GM21381 (cell line): ENCODE measurements around the gene MIB2.

Experiments used
- ATAC-seq: cut with Tn5 transposase; IDR thresholded peaks from one replicate; pipeline ENCODE4 v1.9.1; 2021; ENCODE audit warnings: mild to moderate bottlenecking, moderate library complexity; ENCODE audit not compliant: unreplicated experiment

Gene MIB2

DNA sequence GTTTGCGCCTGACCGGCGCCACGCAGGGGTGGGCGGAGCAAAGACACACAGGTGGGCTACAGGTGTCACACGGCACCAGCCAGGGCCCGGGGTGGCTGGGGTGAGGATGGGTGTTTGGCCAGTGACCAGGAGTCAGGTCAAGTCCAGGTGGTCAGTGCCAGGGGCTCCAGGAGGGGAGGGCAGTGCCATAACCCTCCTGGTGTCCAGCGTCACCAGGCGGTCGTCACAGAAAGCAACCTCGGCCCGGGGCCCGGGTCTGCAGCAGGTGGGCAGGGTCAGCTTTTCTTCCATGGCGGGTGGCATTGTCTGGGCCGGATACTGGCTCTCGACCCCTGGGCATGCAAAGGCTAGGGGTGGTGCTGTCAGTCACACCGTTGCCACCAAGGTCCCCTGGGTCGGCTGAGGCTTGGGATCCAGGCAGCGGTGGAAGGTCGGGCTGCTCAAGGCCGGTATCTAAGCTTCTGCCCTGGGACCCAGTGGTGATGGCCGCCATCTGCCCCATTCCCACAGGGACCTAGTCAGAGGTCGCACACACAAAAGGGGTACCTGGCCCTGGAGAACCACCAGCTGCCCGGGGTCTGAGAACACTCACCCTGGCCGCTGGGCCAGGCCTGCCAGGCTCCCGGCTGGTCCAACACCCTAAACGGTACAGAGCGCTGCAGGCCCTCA, 17.1 kb upstream of the MIB2 start:
- ATAC-seq = no peak

DNA sequence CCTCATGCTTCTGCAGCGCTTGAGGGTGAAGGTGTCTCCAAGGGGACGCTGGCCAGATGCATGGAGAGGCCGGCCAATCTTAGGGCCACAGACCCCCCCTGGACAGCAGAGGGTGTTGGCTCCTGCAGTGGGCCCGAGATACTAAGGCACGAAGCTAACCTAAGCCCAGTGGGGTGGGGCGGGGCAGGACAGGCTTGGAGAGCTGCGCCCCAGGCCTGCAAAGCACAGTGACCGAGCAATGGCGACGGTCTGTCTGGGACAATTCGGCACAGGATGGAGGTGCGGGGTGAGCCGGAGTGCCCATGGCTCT, 16.6 kb upstream of the MIB2 start:
- no peak for ATAC-seq

DNA sequence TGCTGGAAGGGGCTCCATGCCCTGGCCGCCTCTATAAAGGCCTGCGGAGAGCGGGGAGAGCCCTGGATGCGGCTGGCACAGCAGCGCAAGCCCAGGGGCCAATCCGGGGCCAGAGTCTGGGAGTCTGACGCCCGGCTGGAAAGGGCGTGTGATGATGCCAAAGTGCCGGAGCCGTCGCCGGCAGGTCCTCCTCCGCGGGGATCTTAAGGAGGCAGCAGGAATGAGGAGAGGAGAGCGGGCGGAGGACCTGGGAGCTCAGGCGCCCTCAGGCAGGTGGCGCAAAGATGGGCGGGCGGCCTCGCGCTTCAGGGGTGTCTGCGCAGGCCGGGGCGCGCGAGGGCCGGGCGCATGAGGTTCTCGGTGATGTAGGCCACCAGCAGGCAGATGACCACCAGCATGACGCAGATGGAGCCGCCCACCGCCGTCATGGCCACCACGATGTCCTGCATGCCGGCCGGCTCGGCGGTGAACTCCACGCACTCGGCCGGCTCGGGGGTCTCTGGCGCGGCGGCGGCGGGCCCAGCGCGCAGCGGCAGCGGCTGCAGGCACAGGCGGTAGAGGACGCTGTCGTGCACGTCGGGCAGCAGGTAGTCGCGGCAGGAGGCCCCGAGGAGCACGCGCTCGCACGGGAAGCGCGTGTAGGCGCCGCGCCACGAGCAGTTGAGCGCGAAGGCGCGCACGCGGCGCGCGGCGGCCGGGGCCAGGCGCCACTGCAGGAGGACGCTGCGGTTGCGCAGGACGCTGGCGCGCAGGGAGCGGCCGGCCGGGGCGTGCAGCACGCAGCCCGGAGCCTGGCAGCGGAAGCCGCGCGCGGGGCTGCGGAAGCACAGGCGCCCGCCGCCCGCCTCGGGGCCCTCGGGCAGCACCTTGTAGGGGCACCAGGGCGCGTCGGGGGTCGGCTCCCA, 16.0 kb upstream of the MIB2 start:
- no peak for ATAC-seq

DNA sequence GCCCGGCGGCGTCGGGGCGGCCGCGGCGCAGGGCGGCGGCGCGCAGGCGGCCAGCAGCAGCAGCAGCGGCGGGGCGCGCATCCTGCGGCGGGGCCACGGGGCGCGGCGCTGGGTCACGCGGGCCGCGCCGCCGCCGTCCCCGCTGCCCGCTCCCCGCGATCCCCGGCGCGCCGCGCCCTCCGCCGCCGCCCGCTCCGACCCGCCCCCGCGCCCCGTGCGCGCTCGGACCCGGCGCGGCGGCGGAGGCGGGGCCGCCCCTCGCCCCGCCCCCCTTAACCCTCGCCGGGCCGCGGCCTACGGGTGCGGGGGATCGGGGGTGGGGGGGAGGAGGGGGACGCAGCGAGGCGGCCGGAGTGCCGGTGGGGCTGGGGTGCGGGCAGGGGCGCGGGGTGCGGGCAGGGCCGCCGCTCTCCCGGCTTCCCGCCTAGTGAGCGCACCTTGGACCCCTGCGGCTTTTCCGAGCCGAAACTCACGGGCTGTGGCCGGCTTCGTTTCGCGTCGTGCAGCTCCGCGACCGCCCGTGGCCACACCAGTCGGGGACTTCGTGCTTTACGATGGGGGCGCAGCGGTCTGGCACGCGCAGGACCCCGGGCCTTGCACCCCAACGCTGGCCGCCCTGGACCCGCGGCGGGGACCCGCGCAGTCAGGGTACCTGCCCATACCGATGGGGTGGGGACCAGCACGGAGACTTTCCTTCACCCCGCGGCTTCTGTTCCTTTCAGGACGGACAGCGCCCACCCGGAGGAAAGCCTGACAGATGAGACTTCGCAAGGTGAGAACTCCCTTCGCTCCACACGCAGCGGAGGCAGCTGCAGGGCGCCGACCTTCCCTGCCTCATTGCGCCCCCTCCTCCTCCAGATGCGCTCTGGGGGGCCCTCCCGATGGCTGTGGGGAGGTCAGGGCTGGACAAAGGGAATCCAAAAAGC, 15.1 kb upstream of the MIB2 start, which contains the start of gene FNDC10:
Gene FNDC10 (minus strand): TSS at position 201 of the 926 bp plus-strand sequence. CDS start 120 bp downstream, at position 81.
- no peak for ATAC-seq

DNA sequence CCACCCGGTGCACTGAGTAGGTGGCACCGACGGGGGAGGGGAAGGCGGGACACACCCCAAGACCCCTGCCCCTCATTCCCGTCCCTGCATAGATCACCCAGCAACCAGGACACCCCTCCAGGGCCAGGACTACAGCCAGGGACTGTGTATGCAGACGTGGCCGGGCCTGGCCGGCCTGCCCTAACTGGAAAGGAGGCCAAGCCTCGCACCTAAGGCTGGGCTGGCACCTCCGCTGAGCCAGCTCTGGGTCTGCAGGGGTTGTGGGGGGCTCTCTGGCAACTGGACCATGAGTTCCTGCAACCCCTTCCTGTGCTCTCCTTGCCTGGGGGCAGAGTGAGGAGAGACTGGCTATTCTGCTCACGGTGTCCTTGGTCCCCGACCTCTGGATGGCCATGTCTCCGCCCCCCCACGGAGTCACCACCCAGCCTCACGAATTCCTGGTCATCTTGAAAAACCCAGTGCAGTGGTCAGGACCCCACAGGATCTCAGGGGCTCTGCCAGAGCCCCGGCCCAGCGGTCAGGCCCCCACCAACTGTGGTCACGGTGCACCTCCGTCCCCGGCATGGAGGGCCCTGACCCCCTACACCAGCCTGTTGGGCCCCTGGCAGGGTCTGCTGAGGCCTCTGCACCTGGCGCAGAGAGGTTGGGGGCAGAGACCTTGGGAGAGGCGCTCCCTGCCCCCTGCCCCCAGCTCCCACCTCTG, 14.3 kb upstream of the MIB2 start:
- ATAC-seq = no peak

DNA sequence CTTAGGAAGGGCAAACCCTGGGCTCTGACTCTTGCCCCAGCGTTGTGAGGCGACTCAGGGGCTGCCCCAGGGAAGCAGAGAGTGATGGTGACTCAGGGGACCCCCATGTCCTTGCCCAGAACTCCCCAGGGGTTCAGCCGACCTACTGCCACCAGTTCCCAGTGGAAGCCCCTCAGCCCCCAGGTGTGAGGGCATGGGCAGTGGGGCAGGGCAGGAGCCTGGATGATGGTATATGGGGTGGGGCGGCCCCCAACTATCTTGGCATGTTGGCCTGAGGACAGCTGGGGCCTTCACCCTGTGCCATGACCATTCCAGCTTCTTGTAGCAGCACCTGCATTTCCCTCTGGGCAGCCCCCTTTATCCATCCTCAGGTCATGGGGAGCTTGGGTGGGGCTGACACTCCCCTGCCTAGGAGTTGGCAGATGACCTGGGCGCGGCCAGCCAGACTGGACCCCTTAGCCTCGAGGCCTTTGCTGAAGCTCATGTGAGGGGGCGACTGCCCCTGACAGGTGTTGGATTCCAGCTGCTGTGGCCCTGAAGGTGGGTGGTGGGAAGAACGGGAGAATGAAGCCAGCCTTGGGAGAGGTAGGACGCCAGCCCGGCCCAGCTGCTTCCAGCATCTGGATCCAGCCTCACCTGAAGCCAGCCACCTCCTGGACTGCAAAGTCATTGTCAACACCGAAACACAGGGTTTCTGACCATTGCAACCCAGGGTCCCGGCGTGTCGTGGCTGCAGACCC, 13.6 kb upstream of the MIB2 start:
- ATAC-seq = no peak

DNA sequence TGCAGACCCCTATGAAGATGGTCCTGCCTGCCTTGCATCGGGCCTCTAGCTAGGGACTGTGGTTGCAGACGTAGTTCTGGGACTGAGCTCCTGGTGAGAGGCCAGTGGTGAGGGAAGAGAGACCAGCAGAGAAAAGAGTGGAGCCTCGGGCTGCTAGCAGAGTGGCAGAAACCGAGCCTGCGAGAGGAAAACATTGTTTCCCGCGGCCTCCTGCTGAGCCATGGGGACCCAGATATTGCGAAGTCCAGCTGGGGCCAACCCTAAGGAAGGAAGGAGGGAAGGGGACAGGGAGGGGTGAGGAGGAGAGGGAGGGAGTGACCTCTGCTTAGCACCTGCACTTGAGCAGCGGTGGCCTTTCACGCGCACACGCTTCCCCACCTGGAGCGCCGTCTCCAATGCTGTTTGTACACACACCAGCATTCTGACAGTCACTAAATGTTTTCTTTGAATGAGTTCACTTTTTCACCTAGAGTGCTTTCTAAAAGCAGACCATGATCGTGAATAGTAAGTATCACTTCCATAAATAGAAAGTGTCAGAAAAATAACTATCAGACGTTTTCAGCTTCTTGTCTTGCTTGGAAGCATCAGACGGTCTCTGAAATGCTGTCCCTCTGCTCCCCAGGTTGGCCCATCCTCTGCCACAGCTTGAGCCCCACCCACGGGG, 12.9 kb upstream of the MIB2 start:
- no peak for ATAC-seq

DNA sequence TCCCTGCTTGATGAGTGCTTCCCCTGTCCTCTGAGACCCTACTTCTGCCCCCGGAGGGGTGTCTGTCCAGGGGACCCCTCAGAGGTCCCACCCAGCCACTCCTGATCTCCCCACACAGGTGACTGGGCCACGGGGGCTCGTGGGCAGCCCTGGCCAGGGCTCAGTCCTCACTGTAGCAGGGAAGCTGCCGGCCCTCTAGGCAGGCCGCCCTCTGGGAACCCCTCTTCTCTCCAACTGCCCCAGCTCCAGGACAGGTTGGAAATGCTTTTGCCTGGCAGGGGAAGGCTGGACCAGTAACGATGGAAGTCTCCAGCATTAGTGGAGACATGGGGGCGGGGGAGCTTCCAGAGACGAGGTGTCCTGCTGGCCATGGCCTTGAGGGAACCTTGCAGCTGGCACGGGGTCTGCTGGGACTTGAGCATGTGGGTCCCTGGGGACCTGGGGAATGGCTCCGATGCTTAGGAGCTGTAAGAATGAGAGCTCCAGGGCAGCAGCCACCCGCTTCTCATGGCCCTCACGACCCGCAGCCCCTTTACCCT, 12.3 kb upstream of the MIB2 start:
- no peak for ATAC-seq

DNA sequence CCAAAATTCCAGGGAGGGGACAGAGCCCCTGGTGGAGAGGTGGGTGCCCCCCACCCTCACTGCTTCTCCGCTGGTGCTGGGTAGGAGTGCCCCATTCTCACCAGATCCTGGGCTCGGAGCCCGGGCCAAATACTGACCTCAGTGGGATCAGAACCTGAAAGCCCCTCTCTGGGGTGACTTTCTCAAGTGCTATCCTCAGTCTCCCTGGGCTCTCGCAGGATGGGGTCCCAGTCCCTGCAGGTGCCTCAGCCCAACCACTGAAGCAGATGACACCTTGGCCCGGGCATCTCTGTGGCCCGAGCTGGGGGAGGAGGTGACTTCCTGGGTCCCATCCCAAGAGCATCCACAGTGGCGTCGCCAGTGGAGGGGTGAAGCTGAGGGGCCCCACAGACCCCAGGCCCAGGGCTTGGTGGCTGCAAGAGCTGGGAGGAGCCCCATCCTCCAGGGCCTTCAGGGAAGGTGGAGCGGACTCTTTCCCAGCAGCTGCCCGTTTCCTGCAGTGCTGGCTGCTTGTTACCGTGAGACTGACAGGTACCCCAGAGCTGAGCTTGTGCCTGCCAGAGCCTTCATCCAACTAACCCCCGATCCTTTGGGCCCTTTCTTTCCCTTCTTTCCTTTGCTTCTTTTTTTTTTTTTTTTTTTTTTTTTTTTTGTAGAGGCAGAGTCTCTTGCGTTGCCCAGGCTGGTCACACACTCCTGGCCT, 11.5 kb upstream of the MIB2 start:
- ATAC-seq = no peak

DNA sequence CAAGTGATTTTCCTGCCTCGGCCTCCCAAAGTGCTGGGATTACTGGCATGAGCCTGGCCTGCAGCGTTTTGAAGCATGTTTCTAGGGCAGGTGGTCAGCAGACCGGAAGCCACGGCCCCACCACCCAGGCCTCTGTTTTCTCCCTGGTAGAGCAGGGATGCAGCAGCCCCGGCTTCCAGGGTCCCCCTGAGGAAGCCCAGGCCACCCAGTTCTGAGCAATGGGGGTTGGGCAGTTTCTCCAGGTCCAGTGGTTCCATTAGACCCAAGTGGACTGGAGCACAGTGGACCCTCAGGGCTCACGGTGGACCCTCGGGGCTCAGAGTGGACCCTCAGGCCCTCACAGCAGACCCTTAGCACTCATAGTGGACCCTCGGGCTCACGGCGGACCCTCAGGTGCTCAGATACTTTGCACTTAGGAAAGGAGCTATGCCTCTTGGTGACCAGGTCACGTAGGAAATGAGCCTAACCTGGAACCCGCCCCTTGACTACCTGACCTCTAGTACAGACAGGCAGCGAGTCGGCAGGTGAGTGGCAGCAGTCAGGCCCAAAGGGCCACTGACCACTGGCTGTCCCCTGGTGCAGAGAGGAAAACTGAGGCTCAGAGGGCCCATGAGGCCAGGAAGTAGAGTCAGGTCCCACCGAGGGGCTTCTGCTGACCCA, 10.8 kb upstream of the MIB2 start:
- ATAC-seq = no peak

DNA sequence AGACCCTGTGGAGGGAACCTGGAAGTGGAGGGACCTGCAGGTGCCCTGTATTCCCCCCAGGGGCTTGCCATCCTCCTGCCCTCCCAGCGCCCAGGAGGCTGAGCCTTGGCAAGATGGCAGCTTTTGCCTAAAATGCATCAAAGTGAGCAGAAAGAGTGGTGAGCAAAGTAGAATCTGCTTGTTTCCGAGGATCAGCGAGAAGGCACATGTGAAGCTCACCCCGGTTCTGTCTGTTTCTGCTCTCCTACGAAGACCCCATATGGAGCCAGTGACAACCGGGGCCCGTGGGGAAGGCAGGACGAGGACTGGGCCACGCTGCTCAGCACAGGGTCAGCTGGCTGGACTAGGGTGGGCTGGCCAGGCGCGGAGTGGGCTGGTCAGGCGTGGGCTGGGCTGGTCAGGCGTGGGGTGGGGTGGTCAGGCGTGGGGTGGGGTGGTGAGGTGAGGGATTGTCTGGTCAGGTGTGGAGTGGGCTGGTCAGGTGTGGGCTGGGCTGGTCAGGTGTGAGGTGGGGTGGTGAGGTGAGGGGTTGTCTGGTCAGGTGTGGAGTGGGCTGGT, 10.2 kb upstream of the MIB2 start:
- no peak for ATAC-seq

DNA sequence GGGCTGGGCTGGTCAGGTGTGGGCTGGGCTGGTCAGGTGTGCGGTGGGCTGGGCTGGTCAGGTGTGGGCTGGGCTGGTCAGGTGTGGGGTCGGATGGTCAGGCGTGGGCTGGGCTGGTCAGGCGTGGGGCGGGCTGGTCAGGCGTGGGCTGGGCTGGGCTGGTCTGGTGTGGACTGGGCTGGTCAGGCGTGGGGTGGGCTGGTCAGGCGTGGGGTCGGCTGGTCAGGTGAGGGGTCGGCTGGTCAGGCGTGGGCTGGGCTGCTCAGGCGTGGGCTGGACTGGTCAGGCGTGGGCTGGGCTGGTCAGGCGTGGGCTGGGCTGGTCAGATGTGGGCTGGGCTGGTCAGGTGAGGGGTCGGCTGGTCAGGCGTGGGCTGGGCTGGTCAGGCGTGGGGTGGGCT, 9.6 kb upstream of the MIB2 start:
- no peak for ATAC-seq

DNA sequence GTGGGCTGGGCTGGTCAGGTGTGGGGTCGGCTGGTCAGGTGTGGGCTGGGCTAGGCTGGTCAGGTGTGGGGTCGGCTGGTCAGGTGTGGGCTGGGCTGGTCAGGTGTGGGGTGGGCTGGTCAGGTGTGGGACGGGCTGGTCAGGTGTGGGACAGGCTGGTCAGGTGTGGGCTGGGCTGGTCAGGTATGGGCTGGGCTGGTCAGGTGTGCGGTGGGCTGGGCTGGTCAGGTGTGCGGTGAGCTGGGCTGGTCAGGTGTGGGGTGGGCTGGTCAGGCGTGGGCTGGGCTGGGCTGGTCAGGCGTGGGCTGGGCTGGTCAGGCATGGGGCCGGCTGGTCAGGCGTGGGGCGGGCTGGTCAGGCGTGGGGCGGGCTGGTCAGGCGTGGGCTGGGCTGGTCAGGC, 9.1 kb upstream of the MIB2 start:
- no peak for ATAC-seq

DNA sequence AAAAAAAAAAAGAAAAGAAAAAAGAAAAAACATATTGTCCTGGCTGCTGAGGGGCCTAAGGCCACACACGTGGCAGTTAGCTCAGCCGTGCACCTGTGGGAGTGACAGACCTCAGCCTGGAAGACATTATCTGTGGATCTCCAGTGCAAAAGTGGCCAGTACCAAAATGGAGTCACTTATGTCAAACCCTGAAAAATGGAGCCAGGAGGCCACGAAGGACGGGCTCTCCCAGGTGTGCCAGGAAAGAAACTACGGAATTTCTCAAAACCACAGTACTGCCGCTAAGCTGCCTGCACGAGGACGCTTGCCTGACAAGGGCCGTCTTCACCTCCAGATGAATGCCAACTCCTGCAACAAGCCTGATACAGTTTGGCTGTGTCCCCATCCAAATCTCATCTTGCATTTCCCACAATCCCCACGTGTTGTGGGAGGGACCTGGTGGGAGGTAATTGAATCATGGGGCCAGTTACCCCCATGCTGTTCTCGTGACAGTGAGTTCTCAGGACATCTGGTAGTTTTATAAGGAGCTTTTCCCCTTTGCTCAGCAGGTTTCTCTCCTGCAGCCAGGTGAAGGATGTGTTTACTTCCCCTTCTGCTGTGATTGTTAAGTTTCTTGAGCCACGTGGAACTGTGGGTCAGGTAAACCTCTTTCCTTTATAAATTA, 5.3 kb upstream of the MIB2 start:
- ATAC-seq = no peak

DNA sequence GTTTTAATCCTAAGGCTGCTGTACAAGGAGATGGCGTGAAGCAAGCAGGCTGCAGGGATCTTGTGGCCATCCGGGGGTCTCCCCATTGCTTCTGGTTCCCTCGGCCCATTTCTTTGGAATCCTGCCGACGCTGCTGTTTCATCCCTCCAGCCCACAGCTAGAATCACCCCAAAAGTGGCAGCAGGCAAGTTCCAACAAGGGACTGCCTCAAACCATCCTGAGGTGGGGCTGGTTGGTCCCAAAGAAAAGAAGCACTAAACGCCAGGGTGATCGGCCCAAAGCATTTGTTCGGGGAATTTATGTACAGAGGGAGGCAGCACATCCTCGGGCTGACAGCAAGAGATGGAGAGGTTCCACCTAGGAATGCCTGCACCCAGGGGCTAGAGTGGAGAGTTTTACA, 4.5 kb upstream of the MIB2 start:
- ATAC-seq = no peak

DNA sequence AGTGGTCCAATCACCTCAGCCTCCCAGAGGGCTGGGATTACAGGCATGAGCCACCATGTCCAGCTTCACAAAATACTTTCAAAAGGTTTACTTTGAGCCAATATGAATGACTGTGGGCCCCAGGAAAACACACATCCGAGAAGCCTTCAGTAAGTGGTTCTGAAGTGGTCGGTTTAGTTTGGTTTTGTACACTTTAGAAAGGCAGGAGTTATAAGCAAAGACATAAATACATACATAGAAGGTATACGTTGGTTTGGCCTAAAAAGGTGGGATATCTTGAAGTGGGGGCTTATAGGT, 3.2 kb upstream of the MIB2 start:
- no peak for ATAC-seq

DNA sequence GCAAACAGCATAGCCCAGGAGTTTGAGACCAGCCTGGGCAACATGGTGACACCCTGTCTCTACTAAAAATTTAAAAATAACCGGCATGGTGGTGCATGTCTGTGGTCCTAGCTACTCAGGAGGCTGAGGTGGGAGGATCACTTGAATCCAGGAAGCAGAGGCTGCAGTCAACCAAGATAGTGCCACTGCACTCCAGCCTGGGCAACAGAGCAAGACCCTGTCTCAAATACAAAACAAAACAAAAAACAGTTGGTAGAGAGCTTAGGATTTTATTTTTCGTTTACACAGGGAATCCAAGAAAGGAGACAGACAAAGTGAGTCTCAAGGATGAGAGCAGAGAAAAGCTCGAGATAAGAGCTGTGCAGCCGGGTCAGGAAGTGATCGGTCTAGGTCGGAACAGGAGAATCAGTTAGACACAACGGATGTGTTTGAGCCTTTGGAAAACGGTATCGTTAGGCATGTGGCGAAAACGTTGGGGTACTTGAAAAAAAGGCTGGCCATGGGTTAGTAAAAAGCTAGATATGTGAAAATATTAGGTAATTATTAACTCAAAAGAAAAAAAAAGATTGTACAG, 1.7 kb upstream of the MIB2 start:
- ATAC-seq = no peak
